Hepatocyte (in vitro differentiated cells): Measurements from ENCODE around the gene GALNT18. TPM values are rescaled to one million over a fixed set of nuclear protein-coding genes. Genes with fewer than 3 reads are reported as not detected.

Experiments used
- DNase-seq: peaks from one replicate; pipeline ENCODE4 v3.0.0-alpha.2; 2016; ENCODE audit warnings: low spot score
- H2AFZ ChIP-seq: fragments of 200-600 bp; sonication (generic); 2 replicates; pipeline ENCODE4 v1.6.0; 2016; ENCODE audit warnings: antibody characterized with exemption, mild to moderate bottlenecking
- H3K27ac ChIP-seq: fragments of 200-600 bp; sonication (generic); 2 replicates; pipeline ENCODE4 v1.5.1; 2016; ENCODE audit warnings: mild to moderate bottlenecking
- H3K27me3 ChIP-seq: fragments of 200-600 bp; sonication (generic); 2 replicates; pipeline ENCODE4 v1.6.1; 2016
- H3K36me3 ChIP-seq: fragments of 200-600 bp; sonication (generic); replicated peaks from 2 replicates; pipeline ENCODE4 v1.5.1; 2016; ENCODE audit warnings: low read depth; ENCODE audit not compliant: insufficient read depth
- H3K4me1 ChIP-seq: fragments of 200-600 bp; sonication (generic); 2 replicates; pipeline ENCODE4 v1.5.1; 2016; ENCODE audit warnings: mild to moderate bottlenecking, moderate library complexity; ENCODE audit not compliant: insufficient read depth
- H3K4me2 ChIP-seq: fragments of 200-600 bp; sonication (generic); 2 replicates; pipeline ENCODE4 v1.6.0; 2016
- H3K4me3 ChIP-seq: fragments of 200-600 bp; sonication (generic); 2 replicates; pipeline ENCODE4 v1.5.1; 2016; ENCODE audit warnings: mild to moderate bottlenecking
- H3K79me2 ChIP-seq: fragments of 200-600 bp; sonication (generic); 2 replicates; pipeline ENCODE4 v1.6.0; 2017; ENCODE audit warnings: mild to moderate bottlenecking
- H3K9me2 ChIP-seq: fragments of 200-600 bp; sonication (generic); replicated peaks from 2 replicates; pipeline ENCODE4 v1.6.0; 2017; ENCODE audit warnings: mild to moderate bottlenecking; ENCODE audit not compliant: insufficient read depth
- H3K9me3 ChIP-seq: fragments of 200-600 bp; sonication (generic); 2 replicates; pipeline ENCODE4 v1.5.1; 2016; ENCODE audit warnings: low read depth, mild to moderate bottlenecking
- H4K20me1 ChIP-seq: fragments of 200-600 bp; sonication (generic); 2 replicates; pipeline ENCODE4 v1.6.0; 2016; ENCODE audit warnings: mild to moderate bottlenecking; ENCODE audit not compliant: insufficient read depth, poor library complexity, severe bottlenecking
- EZH2 ChIP-seq: fragments of 200-600 bp; sonication (generic); IDR thresholded peaks from 2 replicates; pipeline ENCODE4 v1.6.1; 2016; ENCODE audit warnings: antibody characterized with exemption, mild to moderate bottlenecking, borderline replicate concordance
- EZH2phosphoT487 ChIP-seq: fragments of 200-600 bp; sonication (generic); IDR thresholded peaks from one replicate; pipeline ENCODE4 v1.6.1; 2018; ENCODE audit warnings: antibody characterized with exemption, mild to moderate bottlenecking, low read depth, moderate library complexity; ENCODE audit not compliant: unreplicated experiment, severe bottlenecking
- WGBS: methylation state at CpG from one replicate; pipeline ENCODE4 v1.1.6; 2016; ENCODE audit warnings: low lambda C conversion rate; ENCODE audit errors: missing lambda C conversion rate; 5-methylcytosine and 5-hydroxymethylcytosine counted together
- polyA plus RNA-seq: library from polyadenylated mRNA; unstranded; fragments of >200 nt; fragmentation: Nextera tagmentation; extraction: Ambion mirVana; gene quantifications from 2 replicates; pipeline ENCODE4 v1.2.1, GENCODE V29; 2016
- total RNA-seq: library from RNA; depleted of rRNA; stranded (reverse); fragments of >200 nt; gene quantifications from 2 replicates; pipeline ENCODE4 v1.2.3, GENCODE V29; 2014
- TF ChIP-seq, protein P1 (sequence below): fragments of 200-600 bp; sonication (generic); IDR thresholded peaks from 2 replicates; pipeline ENCODE4 v1.5.1; 2016; ENCODE audit warnings: antibody characterized with exemption, mild to moderate bottlenecking; ENCODE audit not compliant: poor library complexity

The GALNT18 gene
- total and polyA plus RNA-seq, 2 experiments from 2014 or later: 11.6 to 22.4 TPM

DNA sequence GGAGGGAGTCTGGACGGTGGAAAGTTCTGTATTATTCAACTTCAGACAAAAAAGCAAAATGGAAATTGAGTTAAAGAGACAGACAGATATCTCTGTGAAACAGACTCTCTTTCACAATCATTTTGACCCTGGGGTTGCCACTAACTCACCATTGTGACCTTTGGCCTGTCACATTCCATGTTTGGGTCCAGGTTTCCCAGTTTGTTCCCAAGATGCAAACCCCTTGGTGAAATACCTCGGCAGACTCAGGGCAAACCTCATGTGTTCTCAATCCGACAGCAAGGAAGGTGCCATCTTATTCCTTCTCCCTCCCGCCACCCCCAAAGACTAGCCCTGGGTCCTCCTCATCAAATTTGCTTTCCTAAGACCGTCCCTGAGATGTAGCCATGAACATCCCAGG lies 41.8 kb downstream of the GALNT18 start:
- no peak for DNase-seq
- WGBS: 92% methylated on average over 5 of the region's 5 CpGs
- Histone ChIP-seq H3K27ac (no peak overlapping the region), H2AFZ (no peak overlapping the region), H3K36me3 (no peaks in the 10 kb centered on the region), H3K9me3 (no peaks in the 10 kb centered on the region), H3K4me1 (peaks cover 5% of the 10 kb centered on the region), H4K20me1 (no peaks in the 10 kb centered on the region), H3K27me3 (no peaks in the 10 kb centered on the region), H3K9me2 (no peaks in the 10 kb centered on the region), H3K4me2 (no peak overlapping the region), H3K4me3 (no peak overlapping the region), H3K79me2 (no peaks in the 10 kb centered on the region)
- TF ChIP-seq EZH2phosphoT487 (no peak), EZH2 (no peak)
- TF ChIP-seq, protein P1, sequence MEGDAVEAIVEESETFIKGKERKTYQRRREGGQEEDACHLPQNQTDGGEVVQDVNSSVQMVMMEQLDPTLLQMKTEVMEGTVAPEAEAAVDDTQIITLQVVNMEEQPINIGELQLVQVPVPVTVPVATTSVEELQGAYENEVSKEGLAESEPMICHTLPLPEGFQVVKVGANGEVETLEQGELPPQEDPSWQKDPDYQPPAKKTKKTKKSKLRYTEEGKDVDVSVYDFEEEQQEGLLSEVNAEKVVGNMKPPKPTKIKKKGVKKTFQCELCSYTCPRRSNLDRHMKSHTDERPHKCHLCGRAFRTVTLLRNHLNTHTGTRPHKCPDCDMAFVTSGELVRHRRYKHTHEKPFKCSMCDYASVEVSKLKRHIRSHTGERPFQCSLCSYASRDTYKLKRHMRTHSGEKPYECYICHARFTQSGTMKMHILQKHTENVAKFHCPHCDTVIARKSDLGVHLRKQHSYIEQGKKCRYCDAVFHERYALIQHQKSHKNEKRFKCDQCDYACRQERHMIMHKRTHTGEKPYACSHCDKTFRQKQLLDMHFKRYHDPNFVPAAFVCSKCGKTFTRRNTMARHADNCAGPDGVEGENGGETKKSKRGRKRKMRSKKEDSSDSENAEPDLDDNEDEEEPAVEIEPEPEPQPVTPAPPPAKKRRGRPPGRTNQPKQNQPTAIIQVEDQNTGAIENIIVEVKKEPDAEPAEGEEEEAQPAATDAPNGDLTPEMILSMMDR: no peak

DNA sequence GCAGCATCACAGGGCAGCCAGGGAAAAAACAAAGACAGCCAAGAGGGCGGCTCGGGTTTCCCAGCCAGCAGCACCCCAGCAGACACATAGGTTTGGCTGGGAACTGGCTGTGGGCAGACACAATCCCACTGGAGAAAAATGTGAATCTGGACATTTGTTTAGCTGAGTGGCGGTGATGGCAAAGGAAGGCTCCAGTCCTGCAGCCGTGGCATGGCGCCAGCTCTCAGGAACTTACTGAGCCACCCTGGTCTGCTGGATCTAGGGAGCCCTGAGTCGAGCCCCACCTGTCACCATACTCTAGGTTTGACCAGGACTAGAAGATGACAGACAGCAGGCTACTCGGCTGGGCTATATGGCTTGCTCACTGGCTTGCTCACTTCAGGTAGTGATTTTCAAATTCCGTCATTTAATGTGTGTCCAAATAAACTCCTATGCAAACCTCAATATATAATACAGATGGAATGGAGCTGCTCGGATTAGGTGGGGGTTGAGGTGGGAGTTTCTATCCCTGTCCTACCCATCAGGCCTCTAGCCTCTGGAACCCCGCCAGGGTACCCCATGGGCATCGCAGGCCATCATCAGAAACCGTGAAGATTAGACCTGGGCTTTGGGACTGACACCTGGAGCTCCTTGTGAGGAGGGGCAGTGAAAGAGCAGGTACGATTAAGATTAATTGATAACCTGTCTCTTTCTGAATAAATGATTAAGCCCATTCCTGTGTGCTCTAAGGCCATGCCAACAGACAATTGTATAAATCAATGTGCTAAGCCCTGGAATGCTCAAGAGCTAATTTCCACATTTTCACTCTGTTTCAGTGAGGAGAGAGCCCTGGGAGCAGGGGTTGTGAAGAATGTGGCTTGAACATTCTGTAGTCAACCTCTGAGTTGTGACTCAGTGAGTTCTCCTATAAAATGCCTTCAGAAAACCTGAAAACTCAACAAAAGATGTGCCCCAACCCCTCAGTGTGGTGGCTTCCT lies 42.5 kb downstream of the GALNT18 start:
- H3K27ac ChIP-seq: no peak overlapping the region
- no peaks in the 10 kb centered on the region for H3K36me3 ChIP-seq

DNA sequence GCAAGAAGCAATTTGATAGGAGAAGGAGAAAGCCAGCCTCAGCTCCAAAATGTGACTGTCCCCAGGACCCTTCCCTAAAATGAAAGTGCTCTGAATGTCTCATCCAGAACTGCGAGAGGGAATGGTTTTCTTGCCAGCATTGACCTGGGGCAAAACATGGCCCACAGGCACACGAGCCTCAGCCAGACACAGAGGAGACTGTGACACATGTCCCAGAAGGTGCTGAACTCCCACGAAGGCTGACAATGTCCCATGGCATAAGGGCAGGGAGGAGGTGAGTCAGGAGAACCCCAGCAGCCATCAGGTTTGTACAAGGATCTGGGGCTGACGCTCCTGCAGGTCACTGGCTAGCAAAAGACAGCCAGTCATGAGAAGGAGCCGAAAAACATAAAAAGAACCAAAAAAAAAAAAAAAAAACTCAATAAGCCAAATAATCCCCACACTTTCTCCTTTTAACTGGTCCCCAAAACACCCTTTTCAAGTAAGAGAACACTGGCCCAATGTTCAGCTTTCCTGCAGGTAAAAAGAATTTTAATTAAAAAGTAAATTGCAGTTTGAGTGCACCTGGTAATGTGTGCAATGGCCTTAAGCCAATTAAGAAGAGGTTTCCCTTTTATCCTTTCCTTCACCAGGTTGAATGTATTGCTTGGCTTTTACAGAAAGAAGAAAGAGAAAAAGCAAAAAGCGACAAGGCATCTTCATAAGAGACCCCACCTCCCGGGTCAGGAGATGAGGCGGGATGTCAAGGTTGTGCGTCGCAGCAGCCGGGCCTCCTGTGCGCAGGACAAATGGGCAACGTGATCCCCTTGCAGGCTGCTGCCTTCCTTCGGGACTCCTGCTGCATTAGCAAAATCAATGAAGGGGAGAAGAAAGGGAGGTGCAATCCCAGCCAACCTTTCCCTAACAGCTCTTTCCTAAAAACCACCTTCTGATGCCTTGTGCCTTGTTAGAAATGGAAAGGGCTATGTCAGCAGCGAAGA lies 43.6 kb downstream of the GALNT18 start:
- H3K4me2 ChIP-seq: no peak overlapping the region
- no peak overlapping the region for H3K27ac ChIP-seq
- H3K4me3 ChIP-seq: no peak overlapping the region
- no peak for DNase-seq
- no peaks in the 10 kb centered on the region for H3K36me3 ChIP-seq
- TF ChIP-seq EZH2phosphoT487 (no peak), EZH2 (no peak)
- TF ChIP-seq, protein P1: no peak
- no peaks in the 10 kb centered on the region for H3K9me2 ChIP-seq
- no peaks in the 10 kb centered on the region for H4K20me1 ChIP-seq
- no peaks in the 10 kb centered on the region for H3K79me2 ChIP-seq
- no peaks in the 10 kb centered on the region for H3K27me3 ChIP-seq
- no peaks in the 10 kb centered on the region for H3K4me1 ChIP-seq
- no peaks in the 10 kb centered on the region for H3K9me3 ChIP-seq
- no peak overlapping the region for H2AFZ ChIP-seq
- 83% methylated on average over 15 of the region's 15 CpGs for WGBS

More for the DNA sequence above, 42.5 kb downstream of the GALNT18 start:
- Histone ChIP-seq H3K9me2 (no peaks in the 10 kb centered on the region), H3K79me2 (no peaks in the 10 kb centered on the region), H2AFZ (no peak overlapping the region), H4K20me1 (no peaks in the 10 kb centered on the region), H3K9me3 (no peaks in the 10 kb centered on the region), H3K4me2 (no peak overlapping the region), H3K4me1 (peaks cover 5% of the 10 kb centered on the region), H3K4me3 (no peak overlapping the region), H3K27me3 (no peaks in the 10 kb centered on the region)
- 89% methylated on average over 13 of the region's 13 CpGs for WGBS
- TF ChIP-seq EZH2 (no peak), EZH2phosphoT487 (no peak)
- TF ChIP-seq, protein P1: no peak
- no peak for DNase-seq
